Panc1 (cell line): ENCODE data around the gene MUC15.

Source experiments
- POLR2AphosphoS5 ChIP-seq: IDR thresholded peaks from 2 replicates; pipeline ENCODE4 v1.6.1; 2012; ENCODE audit warnings: mild to moderate bottlenecking, low read depth, low read length, moderate library complexity
- SIN3A ChIP-seq: IDR thresholded peaks from 2 replicates; pipeline ENCODE4 v1.6.1; 2012; ENCODE audit warnings: low read depth, mild to moderate bottlenecking, low read length, moderate library complexity, borderline replicate concordance; ENCODE audit not compliant: insufficient read depth
- TCF7L2 ChIP-seq: IDR thresholded peaks from 2 replicates; pipeline ENCODE4 v1.6.1; 2011; ENCODE audit warnings: mild to moderate bottlenecking, low read depth, low read length, inconsistent platforms
- TF ChIP-seq, protein P1 (sequence below): fragments of 450-650 bp; IDR thresholded peaks from 2 replicates; pipeline ENCODE4 v1.5.1; 2017; ENCODE audit warnings: mild to moderate bottlenecking
- TF ChIP-seq, protein P2 (sequence below), 2 experiments: IDR thresholded peaks; 2 replicates each; pipeline ENCODE4 v1.6.1; 2011 to 2012; ENCODE audit warnings: low read depth in 2 of 2, control low read depth in 1 of 2, low read length in 1 of 2, mild to moderate bottlenecking in 1 of 2, moderate library complexity in 1 of 2; ENCODE audit not compliant: insufficient read depth in 1 of 2

DNA sequence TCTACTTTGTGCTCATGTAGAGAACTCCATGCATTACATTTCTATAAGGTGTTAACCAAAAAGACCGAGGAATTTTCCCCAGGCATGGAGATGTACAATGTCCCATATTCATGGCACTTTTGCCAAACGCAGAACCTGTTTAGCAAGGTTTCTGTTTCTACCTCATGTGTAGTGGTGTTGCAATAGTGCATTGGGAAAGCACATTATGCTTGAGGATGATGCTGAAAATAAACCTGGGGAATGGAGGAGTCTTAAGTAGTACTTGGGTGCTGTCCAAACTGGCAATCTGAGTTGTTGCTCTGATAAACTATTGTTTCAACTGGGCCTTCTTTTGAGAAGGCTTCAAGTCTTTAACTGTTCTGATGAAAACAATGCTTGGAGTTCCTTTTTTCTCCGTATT is 11.5 kb upstream of the MUC15 start:
- TF ChIP-seq, protein P1, sequence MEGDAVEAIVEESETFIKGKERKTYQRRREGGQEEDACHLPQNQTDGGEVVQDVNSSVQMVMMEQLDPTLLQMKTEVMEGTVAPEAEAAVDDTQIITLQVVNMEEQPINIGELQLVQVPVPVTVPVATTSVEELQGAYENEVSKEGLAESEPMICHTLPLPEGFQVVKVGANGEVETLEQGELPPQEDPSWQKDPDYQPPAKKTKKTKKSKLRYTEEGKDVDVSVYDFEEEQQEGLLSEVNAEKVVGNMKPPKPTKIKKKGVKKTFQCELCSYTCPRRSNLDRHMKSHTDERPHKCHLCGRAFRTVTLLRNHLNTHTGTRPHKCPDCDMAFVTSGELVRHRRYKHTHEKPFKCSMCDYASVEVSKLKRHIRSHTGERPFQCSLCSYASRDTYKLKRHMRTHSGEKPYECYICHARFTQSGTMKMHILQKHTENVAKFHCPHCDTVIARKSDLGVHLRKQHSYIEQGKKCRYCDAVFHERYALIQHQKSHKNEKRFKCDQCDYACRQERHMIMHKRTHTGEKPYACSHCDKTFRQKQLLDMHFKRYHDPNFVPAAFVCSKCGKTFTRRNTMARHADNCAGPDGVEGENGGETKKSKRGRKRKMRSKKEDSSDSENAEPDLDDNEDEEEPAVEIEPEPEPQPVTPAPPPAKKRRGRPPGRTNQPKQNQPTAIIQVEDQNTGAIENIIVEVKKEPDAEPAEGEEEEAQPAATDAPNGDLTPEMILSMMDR, result no peak
- TF ChIP-seq, protein P2, sequence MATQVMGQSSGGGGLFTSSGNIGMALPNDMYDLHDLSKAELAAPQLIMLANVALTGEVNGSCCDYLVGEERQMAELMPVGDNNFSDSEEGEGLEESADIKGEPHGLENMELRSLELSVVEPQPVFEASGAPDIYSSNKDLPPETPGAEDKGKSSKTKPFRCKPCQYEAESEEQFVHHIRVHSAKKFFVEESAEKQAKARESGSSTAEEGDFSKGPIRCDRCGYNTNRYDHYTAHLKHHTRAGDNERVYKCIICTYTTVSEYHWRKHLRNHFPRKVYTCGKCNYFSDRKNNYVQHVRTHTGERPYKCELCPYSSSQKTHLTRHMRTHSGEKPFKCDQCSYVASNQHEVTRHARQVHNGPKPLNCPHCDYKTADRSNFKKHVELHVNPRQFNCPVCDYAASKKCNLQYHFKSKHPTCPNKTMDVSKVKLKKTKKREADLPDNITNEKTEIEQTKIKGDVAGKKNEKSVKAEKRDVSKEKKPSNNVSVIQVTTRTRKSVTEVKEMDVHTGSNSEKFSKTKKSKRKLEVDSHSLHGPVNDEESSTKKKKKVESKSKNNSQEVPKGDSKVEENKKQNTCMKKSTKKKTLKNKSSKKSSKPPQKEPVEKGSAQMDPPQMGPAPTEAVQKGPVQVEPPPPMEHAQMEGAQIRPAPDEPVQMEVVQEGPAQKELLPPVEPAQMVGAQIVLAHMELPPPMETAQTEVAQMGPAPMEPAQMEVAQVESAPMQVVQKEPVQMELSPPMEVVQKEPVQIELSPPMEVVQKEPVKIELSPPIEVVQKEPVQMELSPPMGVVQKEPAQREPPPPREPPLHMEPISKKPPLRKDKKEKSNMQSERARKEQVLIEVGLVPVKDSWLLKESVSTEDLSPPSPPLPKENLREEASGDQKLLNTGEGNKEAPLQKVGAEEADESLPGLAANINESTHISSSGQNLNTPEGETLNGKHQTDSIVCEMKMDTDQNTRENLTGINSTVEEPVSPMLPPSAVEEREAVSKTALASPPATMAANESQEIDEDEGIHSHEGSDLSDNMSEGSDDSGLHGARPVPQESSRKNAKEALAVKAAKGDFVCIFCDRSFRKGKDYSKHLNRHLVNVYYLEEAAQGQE (IDR thresholded peaks at IDR 0.05; ENCODE audit: insufficient read depth in 1 of 2, low read depth in 2 of 2, low read length in 1 of 2), result no peak
- TF ChIP-seq POLR2AphosphoS5, result no peak
- no peak for TF ChIP-seq SIN3A
- TF ChIP-seq TCF7L2, result no peak
